ENCODE data around the gene SLC6A1. TPM values are rescaled to one million over a fixed set of nuclear protein-coding genes. Genes with fewer than 3 reads are reported as not detected.
A peak's percentile ranks its signal among the peaks of the same experiment; 100 is the strongest.

SLC6A1 gene
- not detected in 2 replicates for total RNA-seq (2014; rRNA removed; shearing (Covaris generic))

- no peak for DNase-seq (ENCODE audit: low spot score)
These were observed at the start of gene SLC6A1 for GRCh38 chr3:10992017-10992942. TSS of gene SLC6A1 (plus strand) at chr3:10992748. CDS start at chr3:11017212, 24,464 bp downstream.

GRCh38 chr3:10944866-10945265, 47.7 kb upstream of the SLC6A1 start:
- DNase-seq (ENCODE audit: low spot score), result no peak

GRCh38 chr3:10945683-10946287, 46.8 kb upstream of the SLC6A1 start:
- DNase-seq (ENCODE audit: low spot score), result peak; percentile 34

- DNase-seq (ENCODE audit: low spot score), result no peak
These were observed 46.0 kb upstream of the SLC6A1 start for GRCh38 chr3:10946526-10946925.

- DNase-seq (ENCODE audit: low spot score), result no peak
These were observed 44.2 kb upstream of the SLC6A1 start for GRCh38 chr3:10948326-10948725.

GRCh38 chr3:10949197-10949596, 43.4 kb upstream of the SLC6A1 start:
- no peak for DNase-seq (ENCODE audit: low spot score)

GRCh38 chr3:10950476-10951294, 41.9 kb upstream of the SLC6A1 start:
- peak; percentile 64 for DNase-seq (ENCODE audit: low spot score)

GRCh38 chr3:10951295-10951926, 41.1 kb upstream of the SLC6A1 start:
- no peak for DNase-seq (ENCODE audit: low spot score)

GRCh38 chr3:10952525-10952924, 40.0 kb upstream of the SLC6A1 start:
- DNase-seq (ENCODE audit: low spot score), result no peak

- DNase-seq (ENCODE audit: low spot score), result no peak
These were observed 37.8 kb upstream of the SLC6A1 start for GRCh38 chr3:10954740-10955139.

GRCh38 chr3:10955711-10956453, 36.7 kb upstream of the SLC6A1 start:
- no peak for DNase-seq (ENCODE audit: low spot score)

- no peak for DNase-seq (ENCODE audit: low spot score)
These were observed 36.0 kb upstream of the SLC6A1 start for GRCh38 chr3:10956531-10956930.

GRCh38 chr3:10956986-10957385, 35.6 kb upstream of the SLC6A1 start:
- no peak for DNase-seq (ENCODE audit: low spot score)

- DNase-seq (ENCODE audit: low spot score), result peak; percentile 86
These were observed 34.4 kb upstream of the SLC6A1 start for GRCh38 chr3:10957976-10958749.

GRCh38 chr3:10960255-10960654, 32.3 kb upstream of the SLC6A1 start:
- no peak for DNase-seq (ENCODE audit: low spot score)

- no peak for DNase-seq (ENCODE audit: low spot score)
These were observed 30.6 kb upstream of the SLC6A1 start for GRCh38 chr3:10961921-10962320.

GRCh38 chr3:10962481-10963036, 30.0 kb upstream of the SLC6A1 start:
- no peak for DNase-seq (ENCODE audit: low spot score)

GRCh38 chr3:10964537-10965167, 27.9 kb upstream of the SLC6A1 start:
- DNase-seq (ENCODE audit: low spot score), result peak; percentile 21

- no peak for DNase-seq (ENCODE audit: low spot score)
These were observed 24.1 kb upstream of the SLC6A1 start for GRCh38 chr3:10968401-10968800.

Measured in H4 (cell line).